HG03108 (cell line): Measurements from ENCODE around the gene AANAT.
"Not testable (repeated sequence)": the region's sequence is repeated elsewhere in the genome, so short reads cannot be mapped to it uniquely, and the experiment has no call there.

Experiments
- ATAC-seq: cut with Tn5 transposase; IDR thresholded peaks from one replicate; pipeline ENCODE4 v1.9.1; 2021; ENCODE audit warnings: moderate library complexity; ENCODE audit not compliant: unreplicated experiment

Gene AANAT

GRCh38 chr17:76502341-76503211 lies 35.2 kb downstream of the AANAT start:
- no peak for ATAC-seq

GRCh38 chr17:76504117-76504516 lies 36.7 kb downstream of the AANAT start:
- ATAC-seq: no peak

- no peak for ATAC-seq
Observed at GRCh38 chr17:76506408-76507345, 39.3 kb downstream of the AANAT start.

- not testable (repeated sequence) for ATAC-seq
Observed at GRCh38 chr17:76508472-76509063, 41.2 kb downstream of the AANAT start.

GRCh38 chr17:76510831-76511244 lies 43.4 kb downstream of the AANAT start:
- ATAC-seq: no peak

GRCh38 chr17:76511668-76512365 lies 44.4 kb downstream of the AANAT start:
- no peak for ATAC-seq

GRCh38 chr17:76512366-76513305 lies 45.2 kb downstream of the AANAT start:
- no peak for ATAC-seq

- ATAC-seq: no peak
Observed at GRCh38 chr17:76513306-76513692, 45.9 kb downstream of the AANAT start.

GRCh38 chr17:76514355-76514754 lies 47.0 kb downstream of the AANAT start:
- not testable (repeated sequence) for ATAC-seq

- peak; percentile 54 for ATAC-seq
Observed at GRCh38 chr17:76515274-76515949, 48.0 kb downstream of the AANAT start.

GRCh38 chr17:76517638-76518038 lies 50.2 kb downstream of the AANAT start:
- no peak for ATAC-seq

- ATAC-seq: no peak
Observed at GRCh38 chr17:76519048-76519966, 51.9 kb downstream of the AANAT start.
